CD8-positive, alpha-beta memory T cell (primary cell): ENCODE results near the gene DSTN. TPM values are rescaled to one million over a fixed set of nuclear protein-coding genes. Genes with fewer than 3 reads are reported as not detected.
A peak's percentile ranks its signal among the peaks of the same experiment; 100 is the strongest.

ENCODE experiments used
- CTCF ChIA-PET: fragments of 350-600 bp; sonication (Branson Sonifier 250); formaldehyde crosslinking; loops from one replicate; lab custom pipeline; 2021; ENCODE audit warnings: antibody characterized with exemption; lab: Charles Lee
- POLR2A ChIA-PET: fragments of 350-600 bp; sonication (Branson Sonifier 250); formaldehyde crosslinking; loops from one replicate; lab custom pipeline; 2021; ENCODE audit warnings: antibody characterized with exemption; lab: Charles Lee
- DNase-seq, 5 donors: peaks; one replicate each; pipeline versions ENCODE4 v3.0.0 to v3.0.0-alpha.2; 2020 to 2022; ENCODE audit warnings: mixed read lengths in 1 of 5
- H3K27ac ChIP-seq: one replicate; pipeline ENCODE4 v1.7.0; 2013; ENCODE audit warnings: low read depth, mild to moderate bottlenecking, low read length, moderate library complexity
- H3K27me3 ChIP-seq: 2 replicates; pipeline ENCODE4 v1.7.0; 2013; ENCODE audit warnings: low read length, mild to moderate bottlenecking; ENCODE audit not compliant: insufficient read depth, poor library complexity, severe bottlenecking
- H3K36me3 ChIP-seq: 2 replicates; pipeline ENCODE4 v1.7.0; 2013; ENCODE audit warnings: mild to moderate bottlenecking, low read length, moderate library complexity; ENCODE audit not compliant: insufficient read depth
- H3K4me1 ChIP-seq: 2 replicates; pipeline ENCODE4 v1.7.0; 2013; ENCODE audit warnings: mild to moderate bottlenecking, low read length, moderate library complexity; ENCODE audit not compliant: insufficient read depth
- H3K4me3 ChIP-seq: 2 replicates; pipeline ENCODE4 v1.7.0; 2013; ENCODE audit warnings: mild to moderate bottlenecking, low read length
- H3K9me3 ChIP-seq: 2 replicates; pipeline ENCODE4 v1.7.0; 2013; ENCODE audit warnings: mild to moderate bottlenecking, low read length
- H3K27ac Mint-ChIP-seq, 8 donors: one replicate each; pipeline ENCODE4 v1.8.0; 2020 to 2021; ENCODE audit warnings: mixed read lengths in 8 of 8, mild to moderate bottlenecking in 6 of 8, inconsistent platforms in 3 of 8, moderate library complexity in 3 of 8
- H3K27me3 Mint-ChIP-seq, 2 donors: one replicate each; pipeline ENCODE4 v1.8.0; 2020 to 2021; ENCODE audit warnings: mixed read lengths in 2 of 2, mild to moderate bottlenecking in 1 of 2, moderate library complexity in 1 of 2
- H3K36me3 Mint-ChIP-seq, 3 donors: one replicate each; pipeline ENCODE4 v1.8.0; 2020 to 2021; ENCODE audit warnings: mixed read lengths in 3 of 3, inconsistent platforms in 1 of 3, mild to moderate bottlenecking in 1 of 3
- H3K4me1 Mint-ChIP-seq, 3 donors: one replicate each; pipeline ENCODE4 v1.8.0; 2020 to 2021; ENCODE audit warnings: mixed read lengths in 3 of 3, inconsistent platforms in 1 of 3, mild to moderate bottlenecking in 1 of 3
- H3K4me3 Mint-ChIP-seq, 7 donors: one replicate each; pipeline ENCODE4 v1.8.0; 2020 to 2021; ENCODE audit warnings: mixed read lengths in 7 of 7, mild to moderate bottlenecking in 6 of 7, moderate library complexity in 4 of 7, inconsistent platforms in 2 of 7
- H3K9me3 Mint-ChIP-seq, 5 donors: one replicate each; pipeline ENCODE4 v1.8.0; 2020 to 2022; ENCODE audit warnings: mixed read lengths in 5 of 5, mild to moderate bottlenecking in 3 of 5, moderate library complexity in 2 of 5, inconsistent platforms in 1 of 5
- polyA plus RNA-seq: library from polyadenylated mRNA; unstranded; fragments of 300-500 nt; fragmentation: Illumina TruSeq; gene quantifications from one replicate; pipeline ENCODE4 v1.2.3, GENCODE V29; 2021
- total RNA-seq, 2 experiments: library from RNA; stranded (reverse); gene quantifications; one replicate each; pipeline ENCODE4 v1.2.3, GENCODE V29; 2021

The DSTN gene
- total and polyA plus RNA-seq, 3 experiments from 2014 or later, result 66.4 to 135 (median 66.9) TPM

DNA sequence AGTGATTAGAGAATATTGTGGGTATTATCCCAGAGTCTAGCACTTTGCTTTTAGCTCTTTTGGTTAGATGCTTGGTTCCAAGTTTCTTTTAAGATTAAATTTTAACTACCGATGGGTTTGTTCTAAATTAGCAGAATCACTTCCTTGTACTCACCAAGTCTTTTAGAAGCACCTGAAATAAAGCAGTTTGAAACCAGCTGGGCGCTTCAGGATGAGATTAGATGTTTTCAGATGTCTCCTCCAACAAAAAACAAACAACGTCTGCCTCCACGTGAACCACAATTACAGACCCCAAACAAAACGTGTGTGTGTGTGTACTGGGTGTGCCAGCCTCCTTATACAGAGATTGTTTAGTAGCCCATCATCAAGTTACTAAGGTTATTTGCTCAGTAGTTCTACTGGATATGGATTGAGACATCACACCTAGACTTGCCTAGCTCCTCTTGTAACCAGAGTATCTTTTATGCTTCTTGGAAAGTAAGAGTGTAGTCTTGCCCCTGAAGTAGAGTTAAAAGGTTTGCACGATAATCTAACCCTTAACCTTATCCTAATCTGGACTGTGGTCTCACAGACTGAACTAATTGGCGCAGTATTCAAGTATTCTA, 2.3 kb downstream of the DSTN start:
- Mint-ChIP-seq H3K27ac (peak overlapping the region in 4 of 8 donors; percentile 6 to 92 (median 25)), H3K36me3 (peaks cover 0 to 16% (median 0%) of the 10 kb centered on the region in 3 donors), H3K4me3 (peak overlapping the region in 4 of 7 donors; percentile 1 to 95 (median 32)), H3K4me1 (peaks cover 31 to 57% (median 38%) of the 10 kb centered on the region in 3 donors), H3K27me3 (peaks cover 0 to 2% of the 10 kb centered on the region in 2 donors), H3K9me3 (no peaks in the 10 kb centered on the region)
- DNase-seq, result no peak
- H3K9me3 ChIP-seq, result no peaks in the 10 kb centered on the region
- H3K27me3 ChIP-seq, result no peaks in the 10 kb centered on the region
- ChIA-PET CTCF (interaction anchor here (1.2 to 2.6 kb wide), 4 partner anchors 41 to 110 kb away, joined by 3 to 15 read pairs (median 5); partner anchors contain the start of genes BFSP1 and RRBP1), POLR2A (interaction anchor here (2.6 kb wide), 1 partner anchor 110 kb away, joined by 17 read pairs; the partner anchor contains the start of gene RRBP1)
- no peak overlapping the region for H3K27ac ChIP-seq
- no peaks in the 10 kb centered on the region for H3K36me3 ChIP-seq
- H3K4me1 ChIP-seq, result peaks cover 12% of the 10 kb centered on the region
- H3K4me3 ChIP-seq, result no peak overlapping the region

GRCh38 chr20:17573463-17573862, 3.6 kb downstream of the DSTN start:
- Histone ChIP-seq H3K27me3 (no peaks in the 10 kb centered on the region), H3K4me3 (no peak overlapping the region), H3K4me1 (peaks cover 12% of the 10 kb centered on the region), H3K36me3 (no peaks in the 10 kb centered on the region), H3K27ac (no peak overlapping the region), H3K9me3 (no peaks in the 10 kb centered on the region)
- DNase-seq, result no peak
- CTCF ChIA-PET, result interaction anchor here (1.2 to 1.7 kb wide), 2 partner anchors 45 to 108 kb away, joined by 3 read pairs; no protein-coding TSS in a partner anchor
- peak overlapping the region in 1 of 7 donors; percentile 51 for H3K4me3 Mint-ChIP-seq
- H3K9me3 Mint-ChIP-seq, result no peaks in the 10 kb centered on the region
- peaks cover 0 to 2% of the 10 kb centered on the region in 2 donors for H3K27me3 Mint-ChIP-seq
- POLR2A ChIA-PET, result no interaction called here
- H3K36me3 Mint-ChIP-seq, result peaks cover 0 to 16% (median 0%) of the 10 kb centered on the region in 3 donors
- H3K4me1 Mint-ChIP-seq, result peaks cover 31 to 59% (median 38%) of the 10 kb centered on the region in 3 donors
- peak overlapping the region in 1 of 8 donors; percentile 64 for H3K27ac Mint-ChIP-seq

- H3K4me1 Mint-ChIP-seq, result peaks cover 41 to 65% (median 54%) of the 10 kb centered on the region in 3 donors
- no peaks in the 10 kb centered on the region for H3K36me3 ChIP-seq
- H3K4me3 ChIP-seq, result no peak overlapping the region
- no peak overlapping the region for H3K4me3 Mint-ChIP-seq
- CTCF ChIA-PET, result interaction anchor here (0.8 kb wide), 1 partner anchor 106 kb away, joined by 3 read pairs; the partner anchor contains the start of gene RRBP1
- POLR2A ChIA-PET, result no interaction called here
- peaks cover 6% of the 10 kb centered on the region for H3K4me1 ChIP-seq
- no peak overlapping the region for H3K27ac Mint-ChIP-seq
- no peak for DNase-seq
- no peaks in the 10 kb centered on the region for H3K9me3 Mint-ChIP-seq
- H3K27me3 Mint-ChIP-seq, result no peaks in the 10 kb centered on the region
- H3K27ac ChIP-seq, result no peak overlapping the region
- no peaks in the 10 kb centered on the region for H3K9me3 ChIP-seq
- no peaks in the 10 kb centered on the region for H3K27me3 ChIP-seq
- H3K36me3 Mint-ChIP-seq, result peaks cover 0 to 10% (median 0%) of the 10 kb centered on the region in 3 donors
Observed at GRCh38 chr20:17576215-17576614, 6.3 kb downstream of the DSTN start.

- ChIA-PET CTCF (interaction anchor here (1.4 to 1.5 kb wide), 2 partner anchors 9 to 31 kb away, joined by 4 to 6 read pairs; partner anchors contain the start of gene DSTN), POLR2A (no interaction called here)
- H3K27ac Mint-ChIP-seq, result peak overlapping the region in 1 of 8 donors; percentile 55
Observed at GRCh38 chr20:17579369-17580039, 9.6 kb downstream of the DSTN start.

GRCh38 chr20:17580895-17581294, 11.0 kb downstream of the DSTN start:
- Mint-ChIP-seq H3K36me3 (peaks cover 0 to 16% (median 1%) of the 10 kb centered on the region in 3 donors), H3K27me3 (no peaks in the 10 kb centered on the region), H3K9me3 (no peaks in the 10 kb centered on the region), H3K4me1 (peaks cover 39 to 59% (median 40%) of the 10 kb centered on the region in 3 donors), H3K4me3 (no peak overlapping the region), H3K27ac (peak overlapping the region in 1 of 8 donors; percentile 2)
- no peak for DNase-seq
- POLR2A ChIA-PET, result no interaction called here
- no peak overlapping the region for H3K27ac ChIP-seq
- no peak overlapping the region for H3K4me3 ChIP-seq
- no peaks in the 10 kb centered on the region for H3K9me3 ChIP-seq
- H3K4me1 ChIP-seq, result no peaks in the 10 kb centered on the region
- H3K27me3 ChIP-seq, result no peaks in the 10 kb centered on the region
- CTCF ChIA-PET, result interaction anchor here (1.0 kb wide), 1 partner anchor 14 kb away, joined by 3 read pairs; no protein-coding TSS in a partner anchor
- H3K36me3 ChIP-seq, result no peaks in the 10 kb centered on the region

More at GRCh38 chr20:17579369-17580039, 9.6 kb downstream of the DSTN start:
- Histone ChIP-seq H3K27ac (no peak overlapping the region), H3K36me3 (no peaks in the 10 kb centered on the region), H3K4me1 (no peaks in the 10 kb centered on the region), H3K27me3 (no peaks in the 10 kb centered on the region), H3K9me3 (no peaks in the 10 kb centered on the region), H3K4me3 (no peak overlapping the region)
- Mint-ChIP-seq H3K9me3 (no peaks in the 10 kb centered on the region), H3K27me3 (no peaks in the 10 kb centered on the region), H3K4me1 (peaks cover 35 to 51% (median 38%) of the 10 kb centered on the region in 3 donors), H3K4me3 (no peak overlapping the region), H3K36me3 (peaks cover 0 to 14% (median 1%) of the 10 kb centered on the region in 3 donors)
- DNase-seq, result no peak

GRCh38 chr20:17583126-17583525, 13.3 kb downstream of the DSTN start:
- DNase-seq, result no peak
- Histone ChIP-seq H3K36me3 (no peaks in the 10 kb centered on the region), H3K4me1 (no peaks in the 10 kb centered on the region), H3K4me3 (no peak overlapping the region), H3K27me3 (no peaks in the 10 kb centered on the region), H3K27ac (no peak overlapping the region), H3K9me3 (no peaks in the 10 kb centered on the region)
- ChIA-PET POLR2A (no interaction called here), CTCF (no interaction called here)
- peaks cover 0 to 13% (median 4%) of the 10 kb centered on the region in 3 donors for H3K36me3 Mint-ChIP-seq
- peaks cover 53 to 71% (median 55%) of the 10 kb centered on the region in 3 donors for H3K4me1 Mint-ChIP-seq
- H3K27me3 Mint-ChIP-seq, result no peaks in the 10 kb centered on the region
- no peaks in the 10 kb centered on the region for H3K9me3 Mint-ChIP-seq
- no peak overlapping the region for H3K4me3 Mint-ChIP-seq
- no peak overlapping the region for H3K27ac Mint-ChIP-seq

GRCh38 chr20:17584689-17585088, 14.8 kb downstream of the DSTN start:
- no peak overlapping the region for H3K27ac Mint-ChIP-seq
- Histone ChIP-seq H3K4me3 (no peak overlapping the region), H3K36me3 (no peaks in the 10 kb centered on the region), H3K27ac (no peak overlapping the region), H3K9me3 (no peaks in the 10 kb centered on the region), H3K4me1 (no peaks in the 10 kb centered on the region), H3K27me3 (no peaks in the 10 kb centered on the region)
- no peaks in the 10 kb centered on the region for H3K9me3 Mint-ChIP-seq
- H3K27me3 Mint-ChIP-seq, result no peaks in the 10 kb centered on the region
- peaks cover 50 to 69% (median 50%) of the 10 kb centered on the region in 3 donors for H3K4me1 Mint-ChIP-seq
- no peak for DNase-seq
- ChIA-PET CTCF (no interaction called here), POLR2A (no interaction called here)
- H3K4me3 Mint-ChIP-seq, result no peak overlapping the region
- peaks cover 0 to 13% (median 5%) of the 10 kb centered on the region in 3 donors for H3K36me3 Mint-ChIP-seq
